Hepatocyte (in vitro differentiated cells): ENCODE results near the gene C18orf54.

Experiments
- CTCF ChIP-seq: fragments of 200-600 bp; sonication (generic); IDR thresholded peaks from 2 replicates; pipeline ENCODE4 v1.5.1; 2016; ENCODE audit warnings: antibody characterized with exemption, mild to moderate bottlenecking; ENCODE audit not compliant: poor library complexity
- EZH2 ChIP-seq: fragments of 200-600 bp; sonication (generic); IDR thresholded peaks from 2 replicates; pipeline ENCODE4 v1.6.1; 2016; ENCODE audit warnings: antibody characterized with exemption, mild to moderate bottlenecking, borderline replicate concordance
- EZH2phosphoT487 ChIP-seq: fragments of 200-600 bp; sonication (generic); IDR thresholded peaks from one replicate; pipeline ENCODE4 v1.6.1; 2018; ENCODE audit warnings: antibody characterized with exemption, mild to moderate bottlenecking, low read depth, moderate library complexity; ENCODE audit not compliant: unreplicated experiment, severe bottlenecking

- no peak for TF ChIP-seq CTCF
- no peak for TF ChIP-seq EZH2
- no peak for TF ChIP-seq EZH2phosphoT487
These were observed 47.6 kb downstream of the C18orf54 start for GRCh38 chr18:54405290-54405689.
